Thyroid gland (tissue), 4 donors: ENCODE measurements around the gene MEGF6. TPM values are rescaled to one million over a fixed set of nuclear protein-coding genes. Genes with fewer than 3 reads are reported as not detected.

ENCODE experiments used
- DNase-seq, 2 donors: peaks; one replicate each; pipeline ENCODE4 v3.0.0-alpha.2; 2019
- H3K27ac ChIP-seq, 3 donors: fragments of 200-600 bp; sonication (generic); 1 replicate in 2 of 3; 2 replicates in 1 of 3; pipeline ENCODE4 v1.5.1; 2016 to 2019; ENCODE audit warnings: mild to moderate bottlenecking in 1 of 3, moderate library complexity in 1 of 3
- H3K27me3 ChIP-seq: fragments of 200-600 bp; sonication (generic); one replicate; pipeline ENCODE4 v1.5.1; 2019
- H3K36me3 ChIP-seq, 2 donors: fragments of 200-600 bp; sonication (generic); one replicate each; pipeline ENCODE4 v1.5.1; 2016 to 2019
- H3K4me1 ChIP-seq, 2 donors: fragments of 200-600 bp; sonication (generic); one replicate each; pipeline ENCODE4 v1.5.1; 2017 to 2019
- H3K4me3 ChIP-seq, 3 donors: fragments of 200-600 bp; sonication (generic); replicated peaks in 1 of 3; 1 replicate in 2 of 3; 2 replicates in 1 of 3; pipeline ENCODE4 v1.5.1; 2016; ENCODE audit warnings: mild to moderate bottlenecking in 1 of 3
- H3K9me3 ChIP-seq: fragments of 200-600 bp; sonication (generic); one replicate; pipeline ENCODE4 v1.5.1; 2017
- CTCF ChIP-seq, 6 experiments: fragments of 200-600 bp in 3 of 6; fragments of 450-650 bp in 3 of 6; sonication (generic) in 3 of 6; IDR thresholded peaks; one replicate each; pipeline ENCODE4 v1.5.1; 2016 to 2019; ENCODE audit warnings: antibody characterized with exemption in 6 of 6, mild to moderate bottlenecking in 2 of 6, inconsistent platforms in 1 of 6, moderate library complexity in 1 of 6
- POLR2A ChIP-seq, 2 donors: fragments of 450-650 bp; IDR thresholded peaks; one replicate each; pipeline ENCODE4 v1.6.1; 2017; ENCODE audit warnings: antibody characterized with exemption in 2 of 2, mild to moderate bottlenecking in 2 of 2, moderate library complexity in 1 of 2
- WGBS, 2 donors: methylation state at CpG; one replicate each; pipeline ENCODE4 v1.1.5; 2017; 5-methylcytosine and 5-hydroxymethylcytosine counted together
- intact Hi-C: fragments of 100-400 bp; cut with DNase I; formaldehyde crosslinking; loops from one replicate; pipeline ENCODE4 v1.15.1; 2023
- total RNA-seq, 4 donors: library from RNA; depleted of rRNA; stranded (reverse); fragments of >200 nt; gene quantifications; one replicate each; pipeline ENCODE4 v1.2.3, GENCODE V29; 2016

Gene MEGF6
- total RNA-seq, 4 donors from 2014 or later, result 9.4 to 25.8 (median 21.8) TPM

GRCh38 chr1:3463891-3464648 lies 147.2 kb downstream of the MEGF6 start:
- H3K27ac ChIP-seq, result no peak overlapping the region
- H3K27me3 ChIP-seq, result no peaks in the 10 kb centered on the region
- intact Hi-C loops, result no loop called here
- peaks cover 0 to under 1% of the 10 kb centered on the region in 2 donors for H3K36me3 ChIP-seq
- no peak for TF ChIP-seq POLR2A (IDR thresholded peaks at IDR 0.05)
- TF ChIP-seq CTCF (IDR thresholded peaks at IDR 0.05), result no peak
- H3K9me3 ChIP-seq, result no peaks in the 10 kb centered on the region
- 91% methylated on average over 6 to 15 of the region's 21 CpGs for WGBS, 2 donors
- H3K4me3 ChIP-seq, result no peak overlapping the region
- no peak for DNase-seq
- no peaks in the 10 kb centered on the region for H3K4me1 ChIP-seq

- DNase-seq, result no peak
- intact Hi-C loops, result no loop called here
- no peaks in the 10 kb centered on the region for H3K27me3 ChIP-seq
- no peaks in the 10 kb centered on the region for H3K4me1 ChIP-seq
- H3K9me3 ChIP-seq, result no peaks in the 10 kb centered on the region
- no peak overlapping the region for H3K27ac ChIP-seq
- TF ChIP-seq POLR2A (IDR thresholded peaks at IDR 0.05), result no peak
- TF ChIP-seq CTCF (IDR thresholded peaks at IDR 0.05), result no peak
- WGBS, 2 donors, result 92 to 98% methylated on average over 11 to 15 of the region's 20 CpGs
- no peaks in the 10 kb centered on the region for H3K36me3 ChIP-seq
- H3K4me3 ChIP-seq, result no peak overlapping the region
Measured at GRCh38 chr1:3463408-3463863, 147.9 kb downstream of the MEGF6 start.

GRCh38 chr1:3463013-3463385 lies 148.3 kb downstream of the MEGF6 start:
- Histone ChIP-seq H3K36me3 (no peaks in the 10 kb centered on the region), H3K4me1 (no peaks in the 10 kb centered on the region), H3K9me3 (no peaks in the 10 kb centered on the region), H3K4me3 (no peak overlapping the region), H3K27me3 (no peaks in the 10 kb centered on the region), H3K27ac (no peak overlapping the region)
- no peak for DNase-seq
- no peak for TF ChIP-seq POLR2A (IDR thresholded peaks at IDR 0.05)
- TF ChIP-seq CTCF (IDR thresholded peaks at IDR 0.05), result no peak
- 90% methylated on average over 10 of the region's 22 CpGs; no CpG with 5 or more reads in 1 of the 2 donors for WGBS, 2 donors
- intact Hi-C loops, result no loop called here

GRCh38 chr1:3462356-3463012 lies 148.8 kb downstream of the MEGF6 start:
- Histone ChIP-seq H3K27me3 (no peaks in the 10 kb centered on the region), H3K36me3 (no peaks in the 10 kb centered on the region), H3K27ac (no peak overlapping the region), H3K9me3 (no peaks in the 10 kb centered on the region), H3K4me3 (no peak overlapping the region), H3K4me1 (no peaks in the 10 kb centered on the region)
- intact Hi-C loops, result no loop called here
- WGBS, 2 donors, result 92 to 94% methylated on average over 10 to 12 of the region's 16 CpGs
- DNase-seq, result no peak
- TF ChIP-seq CTCF (IDR thresholded peaks at IDR 0.05) (no peak), POLR2A (IDR thresholded peaks at IDR 0.05) (no peak)

GRCh38 chr1:3461934-3462275 lies 149.4 kb downstream of the MEGF6 start:
- intact Hi-C loops, result no loop called here
- Histone ChIP-seq H3K4me3 (no peak overlapping the region), H3K4me1 (no peaks in the 10 kb centered on the region), H3K27ac (no peak overlapping the region), H3K36me3 (no peaks in the 10 kb centered on the region), H3K9me3 (no peaks in the 10 kb centered on the region), H3K27me3 (no peaks in the 10 kb centered on the region)
- TF ChIP-seq POLR2A (IDR thresholded peaks at IDR 0.05) (no peak), CTCF (IDR thresholded peaks at IDR 0.05) (no peak)
- no peak for DNase-seq
- 72 to 87% methylated on average over 5 to 12 of the region's 13 CpGs for WGBS, 2 donors
